K562 (cell line): ENCODE data around the gene TMEM205. TPM values are rescaled to one million over a fixed set of nuclear protein-coding genes. Genes with fewer than 3 reads are reported as not detected.

Source experiments
- ATAC-seq: fragments of 200-7000 bp; cut with Tn5 transposase; 3 replicates; pipeline ENCODE4 v1.9.1; 2020; ENCODE audit warnings: moderate library complexity
- BruUV-seq: library from RNA; stranded (reverse); fragments of 400-500 nt; replicated peaks from 2 replicates; lab custom pipeline; 2021; lab: Mats Ljungman, UMichigan
- CTCF ChIA-PET: fragments of 300-600 bp; formaldehyde crosslinking; extraction: SDS; loops from one replicate; lab custom pipeline; 2021; ENCODE audit warnings: low intra/inter-chr PET ratio; lab: Yijun Ruan, JAX
- POLR2A ChIA-PET: fragments of 300-600, 350-650 bp; sonication (Branson Sonifier 250); formaldehyde crosslinking; extraction: SDS; loops from one replicate; lab custom pipeline; 2021; ENCODE audit warnings: antibody characterized with exemption, inconsistent platforms; lab: Yijun Ruan, JAX
- DNase-seq, 4 experiments: peaks; one replicate each; pipeline versions ENCODE4 v3.0.0 to v3.0.0-alpha.2; 2011 to 2018; ENCODE audit warnings: low spot score in 3 of 4, mixed read lengths in 3 of 4; ENCODE audit errors: extremely low read depth in 1 of 4
- FAIRE-seq: peaks from 2 replicates; lab custom pipeline; 2011; peaks lifted over from hg19 to GRCh38; lab: Jason Lieb, UNC
- H2AFZ ChIP-seq: 2 replicates; pipeline ENCODE4 v1.6.0; 2011; ENCODE audit warnings: low read depth, low read length, control low read depth, inconsistent platforms
- H3K27ac ChIP-seq: fragments of 200-600 bp; 3 replicates; pipeline ENCODE4 v1.8.0; 2011; ENCODE audit warnings: low read depth, mild to moderate bottlenecking, control low read depth, inconsistent platforms, low read length, moderate library complexity, mixed read lengths; ENCODE audit errors: extremely low read depth
- H3K27me3 ChIP-seq, 2 experiments: fragments of 300-600 bp in 1 of 2; 2 replicates in 1 of 2; 3 replicates in 1 of 2; pipeline versions ENCODE4 v1.6.0 to v1.8.0; 2011; ENCODE audit warnings: inconsistent platforms in 2 of 2, low read length in 2 of 2, mild to moderate bottlenecking in 1 of 2, mixed read lengths in 1 of 2, moderate library complexity in 1 of 2; ENCODE audit not compliant: control insufficient read depth in 2 of 2, insufficient read depth in 2 of 2
- H3K36me3 ChIP-seq: fragments of 300-600 bp; 3 replicates; pipeline ENCODE4 v1.8.0; 2011; ENCODE audit warnings: mild to moderate bottlenecking, low read length, inconsistent platforms; ENCODE audit not compliant: control insufficient read depth, insufficient read depth
- H3K4me1 ChIP-seq, 2 experiments: fragments of 200-600 bp in 1 of 2; replicated peaks in 1 of 2; 2 replicates in 1 of 2; 3 replicates in 1 of 2; pipeline versions ENCODE4 v1.5.1 to v1.8.0; 2011; ENCODE audit warnings: inconsistent platforms in 2 of 2, low read length in 2 of 2, mild to moderate bottlenecking in 1 of 2, mixed read lengths in 1 of 2, moderate library complexity in 1 of 2; ENCODE audit not compliant: control insufficient read depth in 2 of 2, insufficient read depth in 2 of 2
- H3K4me2 ChIP-seq: 2 replicates; pipeline ENCODE4 v1.6.1; 2011; ENCODE audit warnings: low read length, control low read depth, inconsistent platforms, mixed read lengths; ENCODE audit not compliant: insufficient read depth
- H3K4me3 ChIP-seq: fragments of 200-600 bp; sonication (generic), shearing (Covaris generic); 2 replicates; pipeline ENCODE4 v1.5.1; 2016; ENCODE audit warnings: control low read depth, inconsistent platforms
- H3K79me2 ChIP-seq: fragments of 200-600 bp; 3 replicates; pipeline ENCODE4 v1.8.0; 2011; ENCODE audit warnings: low read length, inconsistent platforms; ENCODE audit not compliant: control insufficient read depth, insufficient read depth
- H3K9ac ChIP-seq, 2 experiments: 2 replicates each; pipeline versions ENCODE4 v1.6.0 to v1.6.1; 2011; ENCODE audit warnings: low read depth in 2 of 2, low read length in 2 of 2, control low read depth in 1 of 2, inconsistent platforms in 1 of 2, mild to moderate bottlenecking in 1 of 2, mixed read lengths in 1 of 2; ENCODE audit not compliant: insufficient read depth in 1 of 2
- H3K9me1 ChIP-seq: one replicate; pipeline ENCODE4 v1.6.0; 2011; ENCODE audit warnings: inconsistent platforms, mild to moderate bottlenecking, low read length, moderate library complexity; ENCODE audit not compliant: control insufficient read depth, insufficient read depth
- H3K9me3 ChIP-seq: replicated peaks from 2 replicates; pipeline ENCODE4 v1.5.1; 2011; ENCODE audit warnings: low read depth, low read length, inconsistent platforms; ENCODE audit not compliant: control insufficient read depth, insufficient read depth
- H4K20me1 ChIP-seq: replicated peaks from 2 replicates; pipeline ENCODE4 v1.6.1; 2011; ENCODE audit warnings: low read length, inconsistent platforms, mixed read lengths; ENCODE audit not compliant: control insufficient read depth, insufficient read depth
- EWSR1 ChIP-seq: fragments of 450-650 bp; IDR thresholded peaks from 2 replicates; pipeline ENCODE4 v1.6.1; 2018; ENCODE audit warnings: borderline replicate concordance, mild to moderate bottlenecking, low read depth, moderate library complexity; ENCODE audit not compliant: partially characterized antibody
- GABPA ChIP-seq: fragments of 200-800 bp; sonication (Bioruptor generic); conservative IDR thresholded peaks from 2 replicates; pipeline ENCODE4 v1.6.1; 2016; ENCODE audit warnings: low read depth, missing genetic modification characterization, missing compliant biosample characterization
- HNRNPL ChIP-seq: fragments of 200-400 bp; formaldehyde crosslinking; IDR thresholded peaks from 2 replicates; pipeline ENCODE4 v1.6.1; 2017; ENCODE audit warnings: low read depth, mild to moderate bottlenecking, low read length
- TBP ChIP-seq: optimal IDR thresholded peaks from 2 replicates; pipeline ENCODE3; 2011; ENCODE audit warnings: low read depth, low read length, improper control_type of control experiment
- ZNF512 ChIP-seq: IDR thresholded peaks from 2 replicates; pipeline ENCODE4 v1.6.1; 2016; ENCODE audit warnings: missing genetic modification characterization, missing compliant biosample characterization
- ZZZ3 ChIP-seq: fragments of 450-650 bp; IDR thresholded peaks from 2 replicates; pipeline ENCODE4 v1.6.1; 2016; ENCODE audit warnings: antibody characterized with exemption, mild to moderate bottlenecking, moderate library complexity
- WGBS: fragments of 100-300 bp; shearing (Covaris generic); methylation state at CpG from one replicate; pipeline ENCODE4 v1.1.6; 2016; ENCODE audit warnings: low coverage, mixed read lengths; ENCODE audit not compliant: insufficient coverage; ENCODE audit errors: missing lambda C conversion rate; 5-methylcytosine and 5-hydroxymethylcytosine counted together
- in situ Hi-C: fragments of 300-500 bp; cut with MboI; formaldehyde crosslinking; loops from 4 replicates; pipeline ENCODE4 v1.15.0; 2018; ENCODE audit warnings: inconsistent platforms, mixed read lengths
- intact Hi-C: fragments of 100-400 bp; cut with micrococcal nuclease; formaldehyde crosslinking; loops from 2 replicates; pipeline ENCODE4 v1.14.2; 2022
- polyA plus RNA-seq, 8 experiments: library from polyadenylated mRNA; depleted of rRNA in 4 of 8; stranded (reverse) in 5 of 8; unstranded in 3 of 8; fragments of >200 nt; fragmentation: Nextera tagmentation in 2 of 8; fragmentation: Illumina TruSeq in 1 of 8; extraction: Ambion mirVana in 2 of 8; extraction: Trizol in 1 of 8; gene quantifications; 2 replicates each; pipeline versions ENCODE4 v1.2.1 to v1.2.3, GENCODE V29; 2011 to 2014; ENCODE audit warnings: inconsistent platforms in 1 of 8, missing spikeins in 1 of 8
- total RNA-seq, 7 experiments: library from RNA; depleted of rRNA in 6 of 7; stranded (reverse); fragments of >200 nt in 6 of 7; fragmentation: Illumina TruSeq in 2 of 7; extraction: Trizol in 2 of 7; gene quantifications; 2 replicates each; pipeline versions ENCODE4 v1.2.1 to v1.2.3, GENCODE V29; 2011 to 2021; ENCODE audit warnings: low replicate concordance in 1 of 7

Gene TMEM205
- total and polyA plus RNA-seq, 9 of the 15 experiments (the other 6 are each of a cell fraction or from before 2014, with no cell fraction given) = 21.3 to 81.5 (median 44.1) TPM

DNA sequence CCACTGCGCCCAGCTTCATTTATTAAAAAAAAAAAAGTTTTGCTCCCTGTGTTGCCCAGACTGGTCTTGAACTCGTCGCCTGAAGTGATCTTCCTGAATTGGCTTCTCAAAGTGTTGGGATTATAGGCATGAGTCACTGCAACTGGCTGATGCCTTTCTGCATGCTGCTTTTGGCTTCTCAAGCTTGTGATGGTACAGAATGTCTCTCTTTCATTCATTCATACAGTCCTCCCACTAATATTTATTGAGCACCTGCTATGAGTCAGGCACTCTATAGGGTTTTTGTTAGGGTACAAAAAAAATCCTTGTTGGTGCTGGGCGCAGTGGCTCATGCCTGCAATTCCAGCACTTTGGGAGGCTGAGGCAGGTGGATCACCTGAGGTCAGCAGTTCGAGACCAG is 41.1 kb downstream of the TMEM205 start:
- BruUV-seq = no TSS peak
- no peak for DNase-seq
- no peak for TF ChIP-seq ZZZ3
- Histone ChIP-seq H3K9me3 (no peaks in the 10 kb centered on the region), H3K4me2 (no peak overlapping the region), H3K4me3 (no peak overlapping the region), H3K9me1 (no peaks in the 10 kb centered on the region), H2AFZ (no peak overlapping the region), H3K27ac (no peak overlapping the region), H4K20me1 (no peaks in the 10 kb centered on the region), H3K36me3 (no peaks in the 10 kb centered on the region), H3K4me1 (no peaks in the 10 kb centered on the region), H3K9ac (no peak overlapping the region), H3K79me2 (no peaks in the 10 kb centered on the region), H3K27me3 (peaks cover 10 to 36% of the 10 kb centered on the region in 2 experiments)
- ChIA-PET CTCF (no interaction called here), POLR2A (interaction anchor here (1.0 kb wide), 1 partner anchor 13 kb away, joined by 5 read pairs; no protein-coding TSS in a partner anchor)
- no peak for ATAC-seq
- WGBS = 16% methylated on average over 4 of the region's 5 CpGs
- intact Hi-C loops (no loop called here), in situ Hi-C loops (no loop called here)
- FAIRE-seq = no peak

GRCh38 chr19:11300811-11301120 is 45.3 kb downstream of the TMEM205 start:
- H2AFZ ChIP-seq = no peak overlapping the region
- no peak overlapping the region for H3K9ac ChIP-seq
- BruUV-seq = no TSS peak
- H3K9me3 ChIP-seq = no peaks in the 10 kb centered on the region
- H3K4me3 ChIP-seq = no peak overlapping the region
- no peaks in the 10 kb centered on the region for H4K20me1 ChIP-seq
- no peaks in the 10 kb centered on the region for H3K36me3 ChIP-seq
- in situ Hi-C loops = no loop called here
- POLR2A ChIA-PET = no interaction called here
- DNase-seq = peak in 1 of 4 experiments; percentile 6
- no peak overlapping the region for H3K27ac ChIP-seq
- intact Hi-C loops = no loop called here
- TF ChIP-seq HNRNPL = no peak
- no peak for TF ChIP-seq EWSR1
- TF ChIP-seq TBP = no peak
- no peak for TF ChIP-seq GABPA (tag)
- TF ChIP-seq ZNF512 (tag) = no peak
- TF ChIP-seq, all 486 proteins: peak for 0
- FAIRE-seq (no peak), ATAC-seq (no peak)
- Histone ChIP-seq H3K27me3 (peaks cover 23 to 38% of the 10 kb centered on the region in 2 experiments), H3K9me1 (no peaks in the 10 kb centered on the region), H3K4me2 (no peak overlapping the region), H3K4me1 (0 out of 5 replicates have a peak, but pooled peaks cover 0 to 6% of the 10 kb centered on the region in 2 experiments), H3K79me2 (no peaks in the 10 kb centered on the region)
- CTCF ChIA-PET = no interaction called here
- 8% methylated on average over 11 of the region's 11 CpGs for WGBS
